Activated naive CD4-positive, alpha-beta T cell treated with anti-CD3 and anti-CD28 coated beads, Interleukin-2, amount 50 U/mL, for 16 hours (primary cell): ENCODE data around the gene HOXB13.
A peak's percentile ranks its signal among the peaks of the same experiment; 100 is the strongest.

Source experiments
- DNase-seq: peaks from one replicate; pipeline ENCODE4 v3.0.0-alpha.2; 2020

The HOXB13 gene

DNA sequence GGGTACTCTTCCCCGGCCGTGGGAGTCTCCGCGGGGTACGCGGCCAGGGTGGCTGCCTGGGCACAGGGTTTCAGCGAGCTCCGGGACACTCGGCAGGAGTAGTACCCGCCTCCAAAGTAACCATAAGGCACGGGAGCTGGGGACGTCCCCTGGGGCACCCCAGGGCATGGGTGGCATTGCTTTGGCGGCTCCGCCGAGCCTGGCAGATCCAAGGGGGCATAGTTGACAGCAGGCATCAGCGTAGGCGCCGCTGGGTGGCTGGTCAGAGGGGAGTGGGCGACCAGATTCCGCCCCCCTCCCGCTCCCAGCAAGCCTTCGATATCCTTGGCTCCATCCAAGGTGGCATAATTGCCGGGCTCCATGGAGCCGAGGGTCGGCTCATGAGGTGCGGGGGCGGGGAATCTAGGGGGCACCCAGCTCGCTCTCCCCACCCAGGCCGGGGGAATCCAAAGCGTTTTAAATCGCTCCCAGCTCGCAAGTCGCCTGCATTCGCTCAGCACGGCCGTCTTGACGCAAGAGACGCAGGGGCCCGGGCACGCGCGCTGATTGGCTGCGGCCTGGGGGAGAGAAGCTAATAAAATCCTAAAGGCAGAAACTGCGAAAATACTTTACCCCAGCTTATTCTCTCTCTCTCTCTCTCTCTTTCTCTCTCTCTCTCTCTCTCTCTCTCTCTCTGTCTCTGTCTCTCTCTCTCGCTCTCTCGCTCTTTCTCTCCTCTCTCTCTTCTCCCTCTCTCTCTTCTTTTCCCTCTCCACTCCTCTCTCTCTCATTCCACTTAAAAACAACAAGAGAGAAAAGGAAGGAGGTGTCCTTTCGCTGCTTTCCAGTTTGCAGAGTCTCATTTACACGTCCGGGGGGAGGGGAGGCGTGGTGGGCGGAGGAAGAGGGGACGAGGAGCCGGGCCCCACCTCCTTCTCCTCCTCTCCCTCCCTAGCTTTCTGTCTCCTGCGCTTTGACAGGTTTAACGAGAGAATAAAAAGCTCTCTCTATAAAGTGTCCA lies at the start of gene HOXB13:
Gene HOXB13, minus strand, starts transcription at position 519 of the 1,000 bp plus-strand sequence. Its CDS starts 157 bp downstream, at position 362.
- DNase-seq = peak; percentile 50

DNA sequence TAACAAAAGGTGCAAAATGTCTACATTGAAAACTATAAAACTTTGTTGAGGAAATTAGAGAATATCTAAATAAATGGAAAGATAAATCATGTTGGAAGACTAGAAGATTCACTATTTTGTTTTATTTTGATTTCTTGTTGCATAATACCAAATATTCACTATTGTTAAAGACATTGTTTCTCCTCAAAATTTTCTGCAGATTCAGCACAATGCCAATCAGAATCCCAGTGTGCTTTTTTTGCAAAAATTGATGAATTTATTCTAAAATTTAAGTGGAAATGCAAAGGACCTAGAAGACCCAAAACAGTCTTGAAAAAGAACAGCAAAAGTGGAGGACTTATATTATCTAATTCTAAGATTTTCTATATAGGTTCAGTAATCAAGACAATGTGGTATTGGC lies 48.1 kb upstream of the HOXB13 start:
- no peak for DNase-seq

DNA sequence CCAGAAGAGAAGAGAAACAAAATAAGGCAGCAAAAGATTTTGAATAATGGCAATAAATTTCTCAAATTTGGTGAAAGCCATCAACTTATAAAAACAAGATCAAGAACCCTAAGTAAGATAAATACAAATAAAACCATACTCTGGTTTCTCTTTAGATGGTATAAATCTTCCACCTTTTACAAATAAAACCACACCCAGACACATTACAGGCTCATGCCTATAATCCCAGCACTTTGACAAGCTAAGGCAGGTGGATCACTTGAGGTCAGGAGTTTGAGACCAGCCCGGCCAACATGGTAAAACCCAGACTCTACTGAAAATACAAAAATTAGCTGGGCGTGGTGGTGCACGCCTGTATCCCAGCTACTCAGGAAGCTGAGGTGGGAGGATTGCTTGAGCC lies 44.7 kb upstream of the HOXB13 start:
- no peak for DNase-seq

DNA sequence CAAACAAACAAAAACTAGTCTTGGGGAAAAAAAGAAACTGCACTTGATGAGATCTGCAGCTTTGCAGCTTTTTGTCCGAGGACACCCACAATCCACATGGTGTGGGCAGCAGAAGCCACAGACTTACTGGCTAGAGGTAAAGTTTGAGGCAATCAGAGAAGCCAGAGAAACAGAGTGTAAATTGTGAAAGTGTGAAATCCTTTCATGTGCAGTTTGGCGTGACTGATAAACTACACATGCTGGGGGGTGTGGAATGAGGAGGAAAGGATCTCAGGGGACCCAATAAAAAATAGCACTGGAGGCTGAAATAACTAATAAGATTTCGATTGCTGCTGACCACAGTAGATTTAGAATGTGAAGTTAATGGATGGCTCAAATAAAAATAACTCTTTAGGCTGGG lies 42.4 kb upstream of the HOXB13 start:
- no peak for DNase-seq

DNA sequence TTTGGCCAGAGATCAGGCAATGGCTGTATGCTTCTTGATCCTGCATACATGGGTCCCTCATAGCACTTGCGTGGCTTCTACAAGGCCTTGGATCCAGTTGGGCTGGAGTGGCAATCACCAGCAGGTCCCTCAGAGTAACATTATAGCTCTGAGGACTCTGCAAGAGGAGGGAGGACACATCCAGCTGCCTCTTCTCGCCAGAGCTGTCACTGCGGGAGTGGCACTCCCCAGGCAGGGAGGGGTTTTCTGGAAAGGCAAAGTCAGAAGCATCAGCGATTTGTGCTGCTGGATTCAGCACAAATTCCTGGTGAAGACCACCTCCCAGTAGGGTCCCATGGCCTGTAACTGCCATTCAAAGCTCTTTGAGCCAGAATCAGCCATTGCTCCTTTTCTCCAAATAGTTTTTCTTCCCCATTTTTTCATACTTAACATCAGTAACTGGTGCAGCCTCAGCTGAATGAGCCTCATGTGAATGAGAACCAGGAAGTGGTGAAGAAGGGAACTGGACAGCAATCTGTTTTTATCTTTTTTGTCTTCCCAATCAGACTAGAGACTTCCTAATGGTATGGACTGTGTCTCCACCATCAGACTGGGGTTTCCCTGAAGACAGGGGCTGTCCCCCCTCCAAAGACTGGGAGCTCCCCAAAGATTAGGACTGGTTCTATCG lies 40.6 kb upstream of the HOXB13 start:
- DNase-seq = no peak

DNA sequence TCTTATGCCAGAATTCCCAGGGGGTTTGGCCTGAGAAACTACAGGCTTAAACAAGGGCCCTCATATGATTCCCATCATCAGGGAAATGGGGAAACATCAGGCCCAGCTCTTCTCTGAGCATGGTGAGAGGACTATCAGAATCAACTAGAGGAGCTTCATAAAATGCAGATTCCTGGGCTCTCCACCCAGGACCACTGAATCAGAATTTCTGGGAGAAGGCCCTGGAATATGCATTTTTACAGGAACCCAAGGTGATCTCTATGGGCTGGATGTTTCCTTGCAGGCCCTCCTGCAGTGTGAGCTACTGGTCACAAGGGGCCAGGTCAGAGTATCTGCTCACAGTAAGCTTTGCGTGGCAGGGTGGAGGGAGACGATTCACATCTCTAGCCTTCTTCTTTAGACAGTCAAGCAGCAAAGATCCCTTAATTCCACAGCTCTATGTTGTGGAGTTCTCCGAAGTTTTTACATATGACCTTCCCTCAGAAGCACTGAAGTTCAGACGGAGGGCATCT lies 38.8 kb upstream of the HOXB13 start:
- no peak for DNase-seq

DNA sequence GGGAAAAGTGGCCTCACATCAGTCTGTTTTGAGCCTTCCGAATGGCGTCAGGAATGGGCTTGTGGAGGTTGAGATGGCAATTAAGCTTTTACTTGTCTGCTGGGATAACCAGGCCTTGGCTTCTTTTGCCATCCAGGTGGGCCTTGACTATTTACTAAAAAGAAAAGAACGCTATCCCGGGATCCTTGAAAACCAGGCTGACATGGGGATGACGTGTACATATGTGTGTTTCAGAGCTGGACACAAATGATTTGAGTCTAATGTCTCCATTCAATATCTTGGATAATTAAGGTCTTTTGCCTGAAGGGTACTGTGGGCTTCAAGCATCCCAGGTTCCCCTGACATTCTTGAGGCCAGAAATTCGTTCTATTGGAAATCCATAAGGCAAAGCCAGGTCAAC lies 32.6 kb upstream of the HOXB13 start:
- DNase-seq = no peak

DNA sequence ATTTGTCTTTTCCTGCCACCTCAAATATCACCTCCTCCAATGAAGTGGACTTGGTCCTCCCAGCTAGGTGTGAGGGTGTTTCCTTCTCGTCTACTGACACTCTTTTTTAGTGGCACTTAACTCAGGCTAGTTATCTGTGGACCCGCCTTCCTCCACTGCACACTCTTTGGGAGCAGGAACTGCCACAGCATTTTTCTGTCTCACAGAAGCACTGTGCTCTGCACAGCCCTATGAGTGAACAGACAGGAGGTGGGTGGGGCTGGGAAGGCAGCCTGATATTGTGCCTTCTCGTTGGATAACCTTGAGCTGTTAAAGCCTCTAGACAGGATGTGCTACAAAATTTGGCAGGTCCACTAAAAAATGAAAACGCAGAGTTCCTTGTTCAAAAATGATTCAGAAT lies 31.9 kb upstream of the HOXB13 start:
- DNase-seq = no peak

DNA sequence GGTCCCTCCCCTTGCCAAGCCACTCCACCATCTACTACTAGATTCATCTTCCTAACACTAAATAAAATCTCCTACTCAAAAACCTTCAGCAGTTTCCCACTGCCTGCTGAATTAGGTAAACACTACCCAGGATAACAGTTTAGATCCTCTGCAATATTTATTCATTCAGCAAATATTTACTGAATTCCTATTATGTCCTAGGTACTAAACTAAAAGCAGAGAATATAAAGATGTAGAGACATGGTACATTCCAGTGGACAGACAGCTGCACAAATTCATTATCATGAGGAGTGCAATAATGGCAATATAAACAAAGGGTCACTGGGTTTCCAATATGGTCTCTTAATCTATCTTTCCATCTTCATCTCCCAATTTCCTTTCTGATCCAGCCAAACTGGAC lies 30.7 kb upstream of the HOXB13 start:
- no peak for DNase-seq

DNA sequence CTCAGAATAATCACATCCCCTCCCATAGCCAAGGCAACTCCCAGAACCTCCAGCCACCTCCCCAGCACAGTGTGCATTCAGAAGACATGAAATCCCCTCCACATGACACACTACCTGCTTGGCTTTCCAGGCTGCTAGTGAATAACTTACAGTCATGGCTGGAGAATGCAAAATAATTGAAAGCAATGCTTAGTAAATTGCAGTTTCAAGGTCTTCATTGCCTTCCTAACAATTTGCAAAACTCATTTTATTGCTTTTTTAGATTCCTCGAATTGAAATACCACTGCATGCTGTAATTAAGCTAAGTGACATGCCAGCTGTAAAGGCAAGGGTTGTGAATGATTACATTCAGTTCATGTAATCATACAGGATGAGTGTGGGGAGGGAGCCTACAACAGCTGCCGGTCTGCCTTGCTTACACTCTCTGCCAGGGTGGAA lies 29.0 kb upstream of the HOXB13 start:
- DNase-seq = no peak

DNA sequence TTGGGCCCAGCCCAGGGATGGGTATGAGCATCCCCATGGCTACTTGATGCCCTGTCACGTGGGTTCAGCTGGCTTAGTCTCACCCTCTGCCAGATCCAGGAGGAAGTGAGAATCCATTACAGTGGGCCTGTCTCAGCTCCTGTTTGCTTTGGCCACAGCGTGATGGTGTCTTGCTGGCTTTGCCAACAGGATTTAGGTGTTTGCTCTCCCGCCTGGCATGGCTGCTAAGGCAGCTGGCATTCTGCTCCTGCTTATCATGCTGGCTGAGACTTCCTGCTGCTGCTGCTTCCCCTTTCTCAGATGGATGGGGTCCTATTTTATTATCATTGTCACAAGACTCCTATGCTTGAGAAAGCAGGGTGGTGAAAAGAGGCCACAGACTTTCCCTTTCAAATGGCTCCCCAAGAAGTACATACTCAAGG lies 28.3 kb upstream of the HOXB13 start:
- no peak for DNase-seq

DNA sequence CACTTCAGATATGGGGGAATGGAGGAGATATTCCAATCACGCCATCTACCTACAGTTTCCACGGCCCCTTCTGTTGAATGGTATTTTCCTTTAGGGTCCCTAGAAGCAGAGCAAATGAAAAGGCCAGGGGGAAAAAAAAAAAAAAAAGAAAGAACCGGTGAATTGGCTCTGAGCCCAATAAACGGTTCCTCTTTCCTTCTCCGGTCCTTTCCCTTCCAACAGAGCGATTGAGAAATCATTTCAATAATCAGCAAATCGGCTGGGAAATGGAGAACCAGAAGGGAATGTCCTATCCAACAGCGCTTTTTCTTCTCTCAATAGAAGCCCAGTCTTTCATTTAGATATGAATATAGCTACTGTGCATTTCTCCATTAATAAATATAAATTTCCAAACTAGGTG lies 26.8 kb upstream of the HOXB13 start:
- DNase-seq = no peak

DNA sequence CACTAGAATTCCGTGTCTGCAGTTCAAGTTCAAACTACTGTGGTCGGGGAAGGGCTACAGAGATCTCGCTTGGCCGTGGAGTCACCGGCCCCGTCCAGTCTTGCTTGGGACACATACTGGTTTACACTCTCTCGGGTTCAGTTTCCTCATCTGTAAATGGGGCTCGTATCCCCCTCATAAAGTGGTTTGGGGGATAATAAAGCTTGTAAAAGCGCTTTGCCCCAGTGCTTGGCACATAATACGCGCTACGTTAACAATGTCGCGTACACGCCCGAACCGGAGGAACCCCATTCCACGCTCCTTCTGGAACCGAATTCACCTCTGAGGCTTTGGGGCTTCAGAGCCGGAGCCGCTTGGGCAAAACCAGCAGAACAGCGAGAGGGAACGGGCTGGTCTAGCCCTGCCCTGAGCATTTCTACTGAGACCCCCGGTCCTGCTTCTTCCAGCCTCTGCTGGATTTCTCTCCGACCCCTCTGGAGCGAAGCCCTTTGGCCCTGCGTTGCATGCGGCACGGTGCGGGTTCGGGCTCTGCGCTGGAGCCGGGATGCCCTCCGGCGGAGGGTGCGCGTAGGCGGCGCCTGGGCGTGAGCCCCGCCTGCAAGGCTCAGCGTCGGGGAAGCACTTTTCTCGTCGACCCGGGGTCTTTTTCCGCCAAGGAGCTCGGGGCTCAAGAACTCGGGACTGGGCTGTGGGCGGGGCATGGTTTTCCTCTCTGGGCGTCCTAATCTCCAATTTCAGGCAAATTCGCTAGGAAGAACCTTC lies 26.1 kb upstream of the HOXB13 start:
- peak; percentile 16 for DNase-seq

DNA sequence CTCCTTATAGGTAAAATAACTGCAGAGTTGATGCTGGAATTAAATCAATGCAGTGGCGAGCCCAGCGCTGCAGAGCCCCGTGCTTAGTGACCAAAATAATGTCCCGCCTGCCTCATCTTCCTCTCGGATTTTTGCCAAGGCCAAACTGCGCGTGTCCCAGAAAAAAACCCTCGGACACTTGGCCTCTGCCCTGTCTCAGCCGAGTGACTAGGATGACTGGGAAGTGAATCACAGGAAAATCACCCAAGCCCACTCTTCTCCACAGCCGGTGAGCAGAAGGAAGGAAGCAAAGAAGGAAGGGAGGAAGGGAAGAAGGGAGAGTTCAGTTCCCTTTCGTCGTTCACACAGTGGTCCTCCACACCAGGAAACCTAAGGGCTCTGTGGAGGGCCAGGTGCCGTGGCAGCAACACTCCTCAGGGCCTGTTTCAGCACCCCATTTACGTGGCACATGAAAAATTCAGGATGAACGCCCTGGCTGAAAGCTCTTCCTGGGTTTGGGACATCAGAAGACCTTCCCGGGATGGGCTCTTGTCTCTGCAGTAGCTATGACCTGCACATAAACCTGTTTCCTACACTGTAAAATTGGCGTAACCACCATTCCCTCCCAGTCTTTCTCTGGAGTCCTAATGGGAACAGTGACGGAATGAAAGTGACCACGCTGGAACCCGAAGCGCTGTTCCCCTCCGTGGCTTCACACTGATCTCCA lies 25.4 kb upstream of the HOXB13 start:
- no peak for DNase-seq

DNA sequence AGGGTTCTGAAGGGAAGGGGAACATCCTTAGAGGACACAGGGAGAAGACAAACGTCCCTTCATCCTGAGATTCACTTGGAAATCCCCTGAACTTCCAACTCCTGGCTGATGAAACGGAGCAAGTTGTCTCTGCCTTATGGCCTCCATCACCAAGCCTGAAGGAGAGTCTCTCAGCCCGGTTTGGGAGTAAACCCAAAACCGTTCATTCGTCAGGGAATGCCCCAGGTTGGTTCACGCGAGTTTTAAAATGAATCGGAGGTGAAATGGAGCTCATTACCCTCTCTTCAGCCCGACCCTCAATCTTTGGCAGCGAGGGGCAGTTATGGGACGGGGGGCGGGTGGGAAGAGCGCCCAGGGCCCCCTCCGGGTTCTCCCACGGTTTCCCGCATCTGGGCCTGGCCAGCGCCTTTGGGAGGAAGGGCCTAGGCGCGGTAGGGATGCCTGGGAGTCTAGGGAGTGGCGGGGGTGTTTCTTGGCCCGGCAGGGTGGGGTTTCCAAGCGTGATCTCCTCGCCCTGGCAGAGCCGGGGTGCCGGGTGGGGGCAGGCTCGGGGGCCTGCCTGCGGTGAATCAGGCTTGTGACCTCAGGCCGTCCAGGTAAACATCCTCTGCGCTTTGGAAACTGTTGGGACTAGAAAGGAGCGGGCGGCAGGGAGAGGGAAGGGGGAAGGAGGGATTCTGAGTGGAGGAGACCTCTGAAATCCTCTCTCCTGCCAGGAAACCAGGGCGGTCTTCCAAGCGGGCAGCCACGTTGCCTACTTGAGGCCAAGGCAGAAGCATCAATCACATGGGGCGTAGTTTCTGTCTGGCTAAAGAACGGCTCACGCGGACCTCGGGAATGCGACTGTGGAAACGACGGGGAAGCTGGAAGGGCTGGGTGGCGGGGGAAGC lies 24.1 kb upstream of the HOXB13 start:
- DNase-seq = no peak

DNA sequence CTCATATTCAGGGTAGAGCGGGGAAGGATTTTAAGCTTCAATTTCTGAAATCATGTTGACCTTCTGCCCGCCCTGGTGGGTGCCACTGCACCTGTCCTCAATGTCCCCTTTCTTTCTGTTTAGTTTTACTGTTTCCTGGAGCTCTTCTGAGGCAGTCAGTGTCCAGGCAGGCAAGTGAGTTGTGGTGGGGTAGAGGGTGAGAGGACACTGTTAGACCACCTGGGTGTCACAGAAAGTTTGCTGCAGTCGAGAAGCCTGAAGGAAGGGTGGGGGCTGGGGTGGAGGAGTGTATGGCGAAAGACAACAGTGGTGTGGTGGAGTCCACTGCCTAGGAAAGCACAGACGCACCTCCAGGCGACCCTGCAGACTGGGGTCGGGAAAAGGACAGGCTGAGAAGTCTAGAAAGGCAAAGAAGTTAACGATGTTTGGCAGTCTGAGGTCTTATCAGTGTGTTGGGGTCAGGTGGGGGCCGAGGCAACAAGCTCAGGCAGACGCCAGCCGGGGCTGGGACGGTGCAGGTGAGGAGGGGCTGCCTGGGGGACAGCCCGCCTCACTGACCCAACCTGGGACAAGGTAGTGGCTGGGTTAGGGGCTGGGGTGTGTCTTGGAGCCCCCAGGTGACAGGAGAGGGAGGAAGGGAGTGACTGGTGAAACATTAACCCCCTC lies 23.3 kb upstream of the HOXB13 start:
- DNase-seq = no peak

DNA sequence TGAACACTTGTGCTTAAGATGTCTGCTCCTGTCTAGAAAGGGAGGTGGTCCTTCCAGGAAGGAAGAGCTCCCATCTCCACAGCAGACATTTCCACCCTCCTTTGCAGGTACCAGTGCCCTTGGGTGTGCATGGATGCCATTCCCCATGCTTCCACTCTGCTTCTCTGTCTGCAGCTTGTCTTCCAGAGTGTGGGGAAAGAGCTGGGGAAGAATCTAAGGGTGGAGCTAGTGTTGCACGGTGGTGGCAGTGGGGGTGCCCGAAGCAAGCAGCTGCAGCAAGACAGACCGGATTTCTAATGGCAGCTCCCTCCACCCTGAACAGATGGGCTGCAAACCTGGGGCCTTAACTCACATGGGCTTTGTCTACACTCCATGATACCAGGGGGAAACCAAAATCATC lies 22.6 kb upstream of the HOXB13 start:
- DNase-seq = no peak

DNA sequence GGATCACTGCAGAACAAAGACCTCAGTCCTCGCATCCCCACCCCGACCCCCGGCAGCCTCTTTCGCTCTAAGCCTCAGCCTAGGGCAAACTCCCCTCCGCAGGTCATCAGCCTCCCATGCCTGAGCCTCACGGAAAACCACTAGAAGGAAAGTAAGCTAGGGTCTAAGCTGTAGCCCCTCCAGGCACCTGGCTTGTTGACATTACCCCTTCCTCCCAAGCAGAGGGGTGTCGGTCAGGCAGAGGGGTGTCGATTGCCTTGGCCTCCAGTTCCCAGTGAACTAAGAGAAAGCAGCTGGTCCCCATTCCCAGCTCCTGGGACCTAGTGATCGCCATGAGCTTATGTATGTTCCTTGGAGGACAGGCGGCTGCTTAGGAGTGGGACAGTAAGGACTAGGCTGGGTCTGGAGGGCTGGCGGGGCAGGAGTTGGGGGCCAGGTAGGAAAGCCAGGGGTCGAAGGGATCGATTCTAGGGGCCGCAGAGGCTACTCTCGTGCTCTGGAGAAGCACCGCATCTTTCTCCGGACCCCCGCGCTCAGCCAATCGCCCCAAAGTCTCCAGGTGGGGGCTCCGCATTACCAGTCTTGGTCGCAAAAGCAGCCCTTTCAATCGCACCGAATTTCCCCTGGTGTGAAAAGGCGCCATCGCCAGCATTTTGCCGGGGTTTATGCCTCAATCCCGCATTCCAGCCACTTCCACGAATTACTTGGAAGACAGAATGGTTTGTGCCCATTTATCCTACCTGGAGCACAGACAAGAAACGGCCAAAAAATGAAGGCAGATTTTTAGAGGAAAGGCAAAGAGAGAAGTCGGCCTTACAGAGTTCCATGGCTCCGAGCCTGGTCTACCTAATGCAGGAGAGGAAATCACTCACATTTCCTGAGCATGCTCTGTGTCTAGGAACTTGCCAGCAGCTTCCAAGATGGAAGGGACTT lies 21.3 kb upstream of the HOXB13 start:
- DNase-seq = no peak

DNA sequence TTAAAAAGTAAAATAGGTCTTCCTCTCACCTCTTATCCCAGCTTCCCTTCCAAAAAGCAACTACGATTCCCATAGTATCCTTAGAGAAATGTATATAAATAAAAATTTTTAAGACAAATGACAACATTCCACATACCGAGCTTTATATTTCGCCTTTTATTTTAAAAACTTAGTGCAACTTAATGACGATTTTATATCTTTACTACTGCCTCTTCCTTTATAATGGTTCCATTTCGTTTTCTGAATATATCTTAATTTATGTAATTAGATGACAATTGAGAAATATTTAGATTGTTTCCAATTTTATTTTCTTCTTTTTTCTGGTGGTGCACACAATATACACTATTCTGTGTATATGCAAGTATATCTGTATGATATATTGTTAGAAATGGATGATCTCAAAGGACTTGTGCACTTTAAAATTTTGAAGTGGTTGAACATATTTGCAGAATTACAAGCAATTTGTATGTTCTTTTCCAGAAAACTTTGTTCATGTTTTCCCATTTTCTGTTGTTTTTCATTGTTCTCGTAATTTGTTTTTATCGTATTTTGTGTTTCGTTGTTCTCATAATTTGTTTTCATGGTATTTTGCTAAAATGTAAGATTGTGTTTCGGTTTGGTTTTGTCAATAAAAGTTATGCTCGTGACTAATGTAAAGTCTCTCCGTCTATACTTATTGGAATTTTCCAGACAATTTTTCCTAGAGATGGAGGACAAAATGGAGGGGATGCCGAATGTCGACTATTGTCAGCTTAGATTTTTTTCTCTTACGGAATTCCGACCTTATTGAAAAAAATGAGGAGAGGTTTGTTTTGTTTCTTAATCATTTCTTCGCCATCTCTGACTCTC lies 20.4 kb upstream of the HOXB13 start:
- no peak for DNase-seq
